ENCODE results near the gene CYP11A1.

The CYP11A1 gene

GRCh38 chr15:74293021-74293810 lies 74.2 kb downstream of the CYP11A1 start:
- DNase-seq, result no peak

GRCh38 chr15:74291101-74292071 lies 76.1 kb downstream of the CYP11A1 start:
- DNase-seq, result no peak

GRCh38 chr15:74290645-74291044 lies 76.8 kb downstream of the CYP11A1 start:
- DNase-seq, result no peak

GRCh38 chr15:74289671-74290070 lies 77.8 kb downstream of the CYP11A1 start:
- no peak for DNase-seq

Measured in NCI-H1930 (cell line).